SK-N-SH treated with all-trans-retinoic acid at 6 μM for 48 hours (cell line): Measurements from ENCODE around the gene ATP11C.
A peak's percentile ranks its signal among the peaks of the same experiment; 100 is the strongest.
"Not testable (repeated sequence)": the region's sequence is repeated elsewhere in the genome, so short reads cannot be mapped to it uniquely, and the experiment has no call there.

Experiments
- ATAC-seq: fragments of 200-7000 bp; cut with Tn5 transposase; 3 replicates; pipeline ENCODE4 v1.9.1; 2020; ENCODE audit warnings: mild to moderate bottlenecking, moderate library complexity
- CREB5 ChIP-seq: fragments of 250-450 bp; sonication (Bioruptor Pico); IDR thresholded peaks from 2 replicates; pipeline ENCODE4 v1.5.1; 2020; ENCODE audit warnings: low read depth, mild to moderate bottlenecking, moderate library complexity
- CSDC2 ChIP-seq: fragments of 250-450 bp; sonication (Bioruptor Pico); IDR thresholded peaks from 2 replicates; pipeline ENCODE4 v1.5.0; 2020; ENCODE audit warnings: mild to moderate bottlenecking, moderate library complexity
- CSRNP3 ChIP-seq: fragments of 250-450 bp; sonication (Bioruptor Pico); IDR thresholded peaks from 2 replicates; pipeline ENCODE4 v1.5.1; 2021; ENCODE audit warnings: mild to moderate bottlenecking, moderate library complexity
- ESRRG ChIP-seq: fragments of 250-450 bp; sonication (Bioruptor Pico); IDR thresholded peaks from 2 replicates; pipeline ENCODE4 v1.6.1; 2021; ENCODE audit warnings: mild to moderate bottlenecking
- GLIS3 ChIP-seq: fragments of 250-450 bp; sonication (Bioruptor Pico); IDR thresholded peaks from 2 replicates; pipeline ENCODE4 v1.5.0; 2020; ENCODE audit warnings: mild to moderate bottlenecking, moderate library complexity
- ISL1 ChIP-seq: fragments of 250-450 bp; sonication (Bioruptor Pico); IDR thresholded peaks from 2 replicates; pipeline ENCODE4 v2.1.2; 2022; ENCODE audit warnings: mild to moderate bottlenecking, moderate library complexity
- OSR1 ChIP-seq: fragments of 250-450 bp; sonication (Bioruptor Pico); IDR thresholded peaks from 2 replicates; pipeline ENCODE4 v1.8.0; 2022; ENCODE audit warnings: moderate library complexity, mild to moderate bottlenecking, inconsistent platforms
- POU6F1 ChIP-seq: fragments of 250-450 bp; sonication (Bioruptor Pico); IDR thresholded peaks from 2 replicates; pipeline ENCODE4 v1.8.0; 2021; ENCODE audit warnings: low read depth, mild to moderate bottlenecking, moderate library complexity, borderline replicate concordance
- PPARA ChIP-seq: fragments of 250-450 bp; sonication (Bioruptor Pico); IDR thresholded peaks from 2 replicates; pipeline ENCODE4 v1.5.0; 2020; ENCODE audit warnings: mild to moderate bottlenecking, borderline replicate concordance
- RARB ChIP-seq: fragments of 250-450 bp; sonication (Bioruptor Pico); IDR thresholded peaks from 2 replicates; pipeline ENCODE4 v1.8.0; 2021; ENCODE audit warnings: mild to moderate bottlenecking, moderate library complexity
- SNAI2 ChIP-seq: fragments of 250-450 bp; sonication (Bioruptor Pico); IDR thresholded peaks from 2 replicates; pipeline ENCODE4 v1.5.0; 2020; ENCODE audit warnings: mild to moderate bottlenecking, moderate library complexity
- TOX ChIP-seq: fragments of 250-450 bp; sonication (Bioruptor Pico); IDR thresholded peaks from 2 replicates; pipeline ENCODE4 v1.8.0; 2021; ENCODE audit warnings: mild to moderate bottlenecking, moderate library complexity, borderline replicate concordance
- TSHZ2 ChIP-seq: fragments of 250-450 bp; sonication (Bioruptor Pico); IDR thresholded peaks from 2 replicates; pipeline ENCODE4 v1.5.0; 2020; ENCODE audit warnings: mild to moderate bottlenecking, moderate library complexity
- ZC3H10 ChIP-seq: fragments of 250-450 bp; sonication (Bioruptor Pico); IDR thresholded peaks from 2 replicates; pipeline ENCODE4 v1.5.1; 2021; ENCODE audit warnings: mild to moderate bottlenecking, moderate library complexity
- ZFP3 ChIP-seq: fragments of 250-450 bp; sonication (Bioruptor Pico); IDR thresholded peaks from 2 replicates; pipeline ENCODE4 v1.5.0; 2020; ENCODE audit warnings: mild to moderate bottlenecking, moderate library complexity
- ZFP30 ChIP-seq: fragments of 450-650 bp; formaldehyde crosslinking; IDR thresholded peaks from 2 replicates; pipeline ENCODE4 v1.5.0; 2022; ENCODE audit warnings: mild to moderate bottlenecking, moderate library complexity
- ZNF565 ChIP-seq: fragments of 450-650 bp; formaldehyde crosslinking; conservative IDR thresholded peaks from 2 replicates; pipeline ENCODE4 v1.5.0; 2020; ENCODE audit warnings: low read depth, mild to moderate bottlenecking, moderate library complexity
- ZNF70 ChIP-seq: fragments of 450-650 bp; formaldehyde crosslinking; IDR thresholded peaks from 2 replicates; pipeline ENCODE4 v1.5.0; 2020; ENCODE audit warnings: mild to moderate bottlenecking, moderate library complexity
- ZNF8 ChIP-seq: fragments of 450-650 bp; formaldehyde crosslinking; IDR thresholded peaks from 2 replicates; pipeline ENCODE4 v1.5.0; 2020; ENCODE audit warnings: mild to moderate bottlenecking, moderate library complexity

Gene ATP11C

GRCh38 chrX:139692908-139693307, 239.9 kb downstream of the ATP11C start (continued):
- TF ChIP-seq ISL1 (no peak), ZC3H10 (CRISPR knock-in tag) (no peak), POU6F1 (CRISPR knock-in tag) (no peak)
- TF ChIP-seq, all 23 proteins: peak for 0

GRCh38 chrX:139692506-139692849, 240.4 kb downstream of the ATP11C start:
- no peak for TF ChIP-seq GLIS3
- TF ChIP-seq ZNF565: no peak
- no peak for TF ChIP-seq RARB (CRISPR knock-in tag)
- no peak for TF ChIP-seq ESRRG (CRISPR knock-in tag)
- TF ChIP-seq OSR1: no peak
- no peak for TF ChIP-seq ZFP3 (CRISPR knock-in tag)
- no peak for TF ChIP-seq PPARA (CRISPR knock-in tag)
- TF ChIP-seq CSRNP3: no peak
- TF ChIP-seq ZNF8 (CRISPR knock-in tag): no peak
- no peak for TF ChIP-seq ZNF70 (CRISPR knock-in tag)
- no peak for TF ChIP-seq ZFP30 (CRISPR knock-in tag)
- ATAC-seq: peak; percentile 38

GRCh38 chrX:139691843-139692505, 240.9 kb downstream of the ATP11C start:
- TF ChIP-seq ZC3H10 (CRISPR knock-in tag) (no peak), CREB5 (no peak), SNAI2 (no peak)
- ATAC-seq: peak; percentile 74

- peak; percentile 57 for ATAC-seq
- TF ChIP-seq ISL1: no peak
- TF ChIP-seq SNAI2: no peak
- TF ChIP-seq OSR1: no peak
- TF ChIP-seq ESRRG (CRISPR knock-in tag): no peak
- no peak for TF ChIP-seq ZFP3 (CRISPR knock-in tag)
Measured at GRCh38 chrX:139691493-139691842, 241.4 kb downstream of the ATP11C start.

GRCh38 chrX:139685175-139685574, 247.7 kb downstream of the ATP11C start:
- ATAC-seq: not testable (repeated sequence)

- ATAC-seq: no peak
- TF ChIP-seq ISL1: no peak
- no peak for TF ChIP-seq TOX (CRISPR knock-in tag)
- TF ChIP-seq OSR1: no peak
- TF ChIP-seq POU6F1 (CRISPR knock-in tag): no peak
- TF ChIP-seq GLIS3: no peak
- no peak for TF ChIP-seq CSRNP3
- TF ChIP-seq SNAI2: no peak
- no peak for TF ChIP-seq CSDC2
- TF ChIP-seq PPARA (CRISPR knock-in tag): no peak
- no peak for TF ChIP-seq ZNF565
- TF ChIP-seq TSHZ2 (CRISPR knock-in tag): no peak
Measured at GRCh38 chrX:139680356-139680755, 252.5 kb downstream of the ATP11C start.
